Tibial nerve (tissue), 4 donors: ENCODE measurements around the gene FZD2. TPM values are rescaled to one million over a fixed set of nuclear protein-coding genes. Genes with fewer than 3 reads are reported as not detected.
"Not testable (repeated sequence)": the region's sequence is repeated elsewhere in the genome, so short reads cannot be mapped to it uniquely, and the experiment has no call there.

Experiments
- DNase-seq, 2 donors: peaks; one replicate each; pipeline ENCODE4 v3.0.0-alpha.2; 2019; ENCODE audit warnings: low spot score in 2 of 2
- H3K27ac ChIP-seq, 4 donors: fragments of 200-600 bp; sonication (generic) in 3 of 4; one replicate each; pipeline ENCODE4 v1.5.1; 2017 to 2019; ENCODE audit warnings: mild to moderate bottlenecking in 1 of 4
- H3K27me3 ChIP-seq, 2 donors: fragments of 200-600 bp; sonication (generic) in 1 of 2; one replicate each; pipeline versions ENCODE4 v1.5.1 to v1.6.0; 2017 to 2019
- H3K36me3 ChIP-seq, 3 donors: fragments of 200-600 bp; sonication (generic); one replicate each; pipeline ENCODE4 v1.5.1; 2018 to 2019
- H3K4me1 ChIP-seq, 4 donors: fragments of 200-600 bp; sonication (generic) in 3 of 4; one replicate each; pipeline ENCODE4 v1.5.1; 2017 to 2019
- H3K4me3 ChIP-seq, 4 donors: fragments of 200-600 bp; sonication (generic) in 3 of 4; one replicate each; pipeline ENCODE4 v1.5.1; 2017 to 2019; ENCODE audit warnings: mild to moderate bottlenecking in 1 of 4, moderate library complexity in 1 of 4
- H3K9me3 ChIP-seq, 4 donors: fragments of 200-600 bp; sonication (generic) in 3 of 4; one replicate each; pipeline ENCODE4 v1.5.1; 2017 to 2019
- EP300 ChIP-seq, 2 donors: sonication (generic); formaldehyde crosslinking; IDR thresholded peaks; one replicate each; pipeline ENCODE4 v1.6.1; 2017; ENCODE audit warnings: antibody characterized with exemption in 2 of 2, mild to moderate bottlenecking in 1 of 2
- POLR2A ChIP-seq, 2 donors: fragments of 450-650 bp; IDR thresholded peaks; one replicate each; pipeline ENCODE4 v1.6.1; 2017; ENCODE audit warnings: antibody characterized with exemption in 2 of 2, mild to moderate bottlenecking in 2 of 2, moderate library complexity in 2 of 2
- WGBS, 2 donors: methylation state at CpG; one replicate each; pipeline ENCODE4 v1.1.5; 2018; 5-methylcytosine and 5-hydroxymethylcytosine counted together
- total RNA-seq, 4 donors: library from RNA; depleted of rRNA; stranded (reverse); fragments of >200 nt; gene quantifications; one replicate each; pipeline ENCODE4 v1.1.0, GENCODE V29; 2016
- TF ChIP-seq, protein P1 (sequence below), 5 experiments: fragments of 200-600 bp in 3 of 5; fragments of 450-650 bp in 2 of 5; sonication (generic) in 3 of 5; IDR thresholded peaks; one replicate each; pipeline ENCODE4 v1.5.1; 2016 to 2019; ENCODE audit warnings: antibody characterized with exemption in 5 of 5, mild to moderate bottlenecking in 3 of 5, moderate library complexity in 2 of 5

The FZD2 gene
- total RNA-seq, 4 donors from 2014 or later: 6.3 to 27.8 (median 16.2) TPM

DNA sequence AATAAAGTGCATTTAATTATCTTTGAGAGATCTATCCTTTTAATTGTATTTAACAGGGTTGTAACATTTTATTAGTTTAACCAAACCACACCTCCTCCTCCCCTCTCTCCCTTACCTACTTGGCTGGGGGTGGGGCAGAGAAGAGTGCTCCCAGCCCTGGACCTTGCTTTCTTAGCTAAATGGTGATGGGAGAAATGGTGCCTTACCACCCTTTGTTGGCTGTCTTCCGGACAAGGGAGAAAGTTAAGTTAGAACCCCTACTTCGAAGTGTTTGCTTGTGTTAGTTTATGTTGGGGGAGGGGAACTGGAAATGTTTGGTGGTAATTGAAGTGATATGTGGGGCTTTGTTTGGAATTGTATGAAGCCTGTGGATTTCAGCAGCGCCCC, 3.9 kb downstream of the FZD2 start:
- TF ChIP-seq EP300 (IDR thresholded peaks at IDR 0.05) (no peak), POLR2A (IDR thresholded peaks at IDR 0.05) (no peak)
- TF ChIP-seq, protein P1, sequence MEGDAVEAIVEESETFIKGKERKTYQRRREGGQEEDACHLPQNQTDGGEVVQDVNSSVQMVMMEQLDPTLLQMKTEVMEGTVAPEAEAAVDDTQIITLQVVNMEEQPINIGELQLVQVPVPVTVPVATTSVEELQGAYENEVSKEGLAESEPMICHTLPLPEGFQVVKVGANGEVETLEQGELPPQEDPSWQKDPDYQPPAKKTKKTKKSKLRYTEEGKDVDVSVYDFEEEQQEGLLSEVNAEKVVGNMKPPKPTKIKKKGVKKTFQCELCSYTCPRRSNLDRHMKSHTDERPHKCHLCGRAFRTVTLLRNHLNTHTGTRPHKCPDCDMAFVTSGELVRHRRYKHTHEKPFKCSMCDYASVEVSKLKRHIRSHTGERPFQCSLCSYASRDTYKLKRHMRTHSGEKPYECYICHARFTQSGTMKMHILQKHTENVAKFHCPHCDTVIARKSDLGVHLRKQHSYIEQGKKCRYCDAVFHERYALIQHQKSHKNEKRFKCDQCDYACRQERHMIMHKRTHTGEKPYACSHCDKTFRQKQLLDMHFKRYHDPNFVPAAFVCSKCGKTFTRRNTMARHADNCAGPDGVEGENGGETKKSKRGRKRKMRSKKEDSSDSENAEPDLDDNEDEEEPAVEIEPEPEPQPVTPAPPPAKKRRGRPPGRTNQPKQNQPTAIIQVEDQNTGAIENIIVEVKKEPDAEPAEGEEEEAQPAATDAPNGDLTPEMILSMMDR (IDR thresholded peaks at IDR 0.05): no peak
- peaks cover 0 to 10% of the 10 kb centered on the region in 2 donors for H3K27me3 ChIP-seq
- peaks cover 0 to 13% (median 0%) of the 10 kb centered on the region in 4 donors for H3K9me3 ChIP-seq
- H3K27ac ChIP-seq: no peak overlapping the region
- H3K36me3 ChIP-seq: no peaks in the 10 kb centered on the region
- H3K4me3 ChIP-seq: no peak overlapping the region
- H3K4me1 ChIP-seq: peaks cover 0 to 31% (median 0%) of the 10 kb centered on the region in 4 donors
- WGBS, 2 donors: 29 to 51% methylated on average over 3 of the region's 3 CpGs
- no peak for DNase-seq

DNA sequence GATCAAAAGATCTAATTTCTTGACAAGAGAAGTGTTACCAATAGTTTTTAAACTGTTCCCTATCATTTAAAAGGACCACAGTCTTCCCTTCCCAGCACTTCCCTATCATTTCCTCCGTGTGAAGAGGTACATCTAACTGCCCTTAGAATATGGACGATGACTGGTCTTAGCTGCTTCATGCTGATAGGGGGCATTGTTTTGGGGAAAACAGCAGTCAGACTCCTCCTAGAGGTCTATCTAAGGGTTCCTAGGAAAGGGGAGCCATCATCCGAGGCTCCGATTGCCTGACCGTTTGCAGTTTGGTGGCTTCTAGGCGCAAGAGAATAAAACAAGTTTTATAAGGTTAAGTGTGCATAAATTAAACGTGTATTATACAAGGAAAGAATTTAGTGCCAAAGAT, 7.1 kb downstream of the FZD2 start:
- WGBS, 2 donors: 74 to 76% methylated on average over 7 of the region's 7 CpGs
- DNase-seq: no peak
- peaks cover 0 to 15% (median 0%) of the 10 kb centered on the region in 4 donors for H3K4me1 ChIP-seq
- H3K27ac ChIP-seq: no peak overlapping the region
- H3K4me3 ChIP-seq: no peak overlapping the region
- TF ChIP-seq, protein P1 (IDR thresholded peaks at IDR 0.05): no peak
- no peak for TF ChIP-seq POLR2A (IDR thresholded peaks at IDR 0.05)
- H3K36me3 ChIP-seq: no peaks in the 10 kb centered on the region
- H3K9me3 ChIP-seq: peaks cover 0 to 16% (median 0%) of the 10 kb centered on the region in 4 donors
- no peaks in the 10 kb centered on the region for H3K27me3 ChIP-seq

DNA sequence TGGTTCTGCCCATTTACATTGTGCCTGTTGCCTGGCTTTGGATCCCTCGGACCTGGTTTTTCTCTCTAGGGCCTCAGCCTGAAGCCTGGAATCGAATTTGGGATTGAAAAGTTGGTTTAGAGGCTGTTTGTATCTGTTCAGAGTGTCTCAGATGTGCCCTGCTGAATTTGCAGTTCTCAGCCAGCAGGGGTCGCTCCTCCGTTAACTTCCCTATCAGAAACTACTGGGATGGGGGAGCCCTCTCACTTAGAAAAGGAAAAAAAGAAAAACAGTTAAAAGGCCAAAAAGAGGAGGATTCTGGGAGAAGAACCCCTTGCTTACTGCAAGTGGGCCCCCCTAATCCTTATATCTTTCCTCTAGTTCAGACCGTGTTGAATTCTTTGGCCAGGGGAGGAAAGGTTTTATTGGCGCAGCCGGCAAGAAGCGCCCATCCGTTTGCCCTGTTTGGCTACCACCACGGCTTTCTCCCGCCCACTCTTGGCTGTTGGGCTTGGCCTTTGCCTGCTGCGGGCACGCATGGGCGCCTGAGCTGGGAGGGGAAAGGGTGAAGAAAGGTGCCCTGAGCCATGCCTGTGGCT, 8.7 kb downstream of the FZD2 start:
- Histone ChIP-seq H3K9me3 (peaks cover 0 to 16% (median 0%) of the 10 kb centered on the region in 4 donors), H3K27ac (no peak overlapping the region), H3K4me1 (peaks cover 0 to 4% (median 0%) of the 10 kb centered on the region in 4 donors), H3K27me3 (no peaks in the 10 kb centered on the region), H3K36me3 (no peaks in the 10 kb centered on the region), H3K4me3 (no peak overlapping the region)
- no peak for DNase-seq
- TF ChIP-seq, protein P1 (IDR thresholded peaks at IDR 0.05): no peak
- TF ChIP-seq POLR2A (IDR thresholded peaks at IDR 0.05) (no peak), EP300 (IDR thresholded peaks at IDR 0.05) (no peak)
- WGBS, 2 donors: 86% methylated on average over 14 of the region's 14 CpGs

DNA sequence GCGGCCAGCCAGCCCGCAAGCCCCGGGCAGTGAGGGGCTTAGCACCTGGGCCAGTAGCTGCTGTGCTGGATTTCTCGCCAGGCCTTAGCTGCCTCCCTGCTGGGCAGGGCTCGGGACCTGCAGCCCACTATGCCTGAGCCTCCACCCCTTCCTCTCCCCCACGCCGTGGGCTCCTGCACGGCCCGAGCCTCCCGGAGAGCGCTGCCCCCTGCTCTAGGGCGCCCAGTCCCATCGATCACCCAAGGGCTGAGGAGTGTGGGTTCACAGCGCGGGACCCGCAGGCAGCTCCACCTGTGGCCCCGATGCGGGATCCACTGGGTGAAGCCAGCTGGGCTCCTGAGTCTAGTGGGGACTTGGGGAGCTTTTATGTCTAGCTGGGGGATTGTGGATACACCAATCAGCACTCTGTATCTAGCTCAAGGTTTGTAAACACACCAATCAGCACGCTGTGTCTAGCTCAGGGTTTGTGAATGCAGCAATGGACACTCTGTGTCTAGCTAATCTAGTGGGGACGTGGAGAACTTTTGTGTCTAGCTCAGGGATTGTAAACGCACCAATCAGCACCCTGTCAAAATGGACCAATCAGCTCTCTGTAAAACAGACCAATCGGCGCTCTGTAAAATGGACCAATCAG, 11.1 kb downstream of the FZD2 start:
- H3K4me3 ChIP-seq, H3K4me1 ChIP-seq, H3K27ac ChIP-seq, DNase-seq, H3K36me3 ChIP-seq, H3K27me3 ChIP-seq: not testable (repeated sequence)
- H3K9me3 ChIP-seq: peaks cover 0 to 16% (median 0%) of the 10 kb centered on the region in 4 donors
- WGBS, 2 donors: 91 to 98% methylated on average over 13 to 16 of the region's 23 CpGs

DNA sequence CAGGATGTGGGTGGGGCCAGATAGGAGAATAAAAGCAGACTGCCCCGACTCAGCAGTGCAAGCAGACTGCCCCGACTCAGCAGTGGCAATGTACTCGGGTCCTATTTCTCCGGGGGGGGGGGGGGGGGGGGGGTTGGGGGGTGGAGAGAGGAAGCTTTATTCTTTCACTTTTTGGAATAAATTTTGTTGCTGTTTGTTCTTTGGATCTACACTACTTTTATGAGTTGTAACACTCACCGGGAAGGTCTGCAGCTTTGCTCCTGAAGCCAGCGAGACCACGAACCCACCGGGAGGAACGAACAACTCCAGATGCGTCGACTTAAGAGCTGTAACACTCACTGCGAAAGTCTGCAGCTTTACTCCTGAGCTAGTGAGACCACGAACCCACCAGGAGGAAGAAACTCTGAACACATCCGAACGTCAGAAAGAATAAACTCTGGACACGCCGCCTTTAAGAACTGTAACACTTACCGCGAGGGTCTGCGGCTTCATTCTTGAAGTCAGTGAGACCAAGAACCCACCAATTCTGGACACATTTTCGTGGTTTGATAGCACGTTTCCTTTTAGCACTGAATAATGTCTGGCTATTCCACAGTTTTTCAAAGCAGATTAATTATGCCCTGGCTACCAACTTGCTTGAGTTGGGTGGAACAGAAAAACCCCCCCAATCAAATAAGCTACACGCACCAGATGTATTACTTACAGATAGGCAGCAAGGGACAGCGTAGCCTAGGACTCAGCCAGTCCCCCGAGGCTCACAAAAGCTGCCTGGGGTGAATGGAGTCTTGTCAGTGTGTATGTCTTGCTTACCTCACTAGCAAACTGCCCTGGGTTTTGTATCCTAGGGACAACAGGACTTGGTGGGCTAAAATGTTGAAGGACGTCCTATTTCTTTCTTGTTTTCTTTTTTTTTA, 11.9 kb downstream of the FZD2 start:
- H3K9me3 ChIP-seq: peaks cover 0 to 16% (median 0%) of the 10 kb centered on the region in 4 donors
- WGBS, 2 donors: 69 to 73% methylated on average over 24 to 26 of the region's 26 CpGs
- no peaks in the 10 kb centered on the region for H3K36me3 ChIP-seq
- peak overlapping the region in 1 of 4 donors; percentile 27 for H3K4me3 ChIP-seq
- no peak overlapping the region for H3K27ac ChIP-seq
- H3K4me1 ChIP-seq: no peaks in the 10 kb centered on the region
- TF ChIP-seq POLR2A (IDR thresholded peaks at IDR 0.05) (no peak), EP300 (IDR thresholded peaks at IDR 0.05) (no peak)
- TF ChIP-seq, protein P1 (IDR thresholded peaks at IDR 0.05): no peak
- DNase-seq: no peak
- H3K27me3 ChIP-seq: no peaks in the 10 kb centered on the region
